Retinal pigment epithelial cell (primary cell): ENCODE measurements around the gene NXN.
A peak's percentile ranks its signal among the peaks of the same experiment; 100 is the strongest.

ENCODE experiments used
- DNase-seq: peaks from one replicate; pipeline ENCODE4 v3.0.0-alpha.2; 2010; ENCODE audit warnings: low read depth
- H3K4me3 ChIP-seq: 2 replicates; pipeline ENCODE4 v1.5.1; 2011; ENCODE audit warnings: mild to moderate bottlenecking, low read length, control low read depth, moderate library complexity
- TF ChIP-seq, protein P1 (sequence below): conservative IDR thresholded peaks from 2 replicates; pipeline ENCODE4 v1.5.1; 2011; ENCODE audit warnings: low read depth, low read length, control low read depth, inconsistent platforms

Gene NXN

DNA sequence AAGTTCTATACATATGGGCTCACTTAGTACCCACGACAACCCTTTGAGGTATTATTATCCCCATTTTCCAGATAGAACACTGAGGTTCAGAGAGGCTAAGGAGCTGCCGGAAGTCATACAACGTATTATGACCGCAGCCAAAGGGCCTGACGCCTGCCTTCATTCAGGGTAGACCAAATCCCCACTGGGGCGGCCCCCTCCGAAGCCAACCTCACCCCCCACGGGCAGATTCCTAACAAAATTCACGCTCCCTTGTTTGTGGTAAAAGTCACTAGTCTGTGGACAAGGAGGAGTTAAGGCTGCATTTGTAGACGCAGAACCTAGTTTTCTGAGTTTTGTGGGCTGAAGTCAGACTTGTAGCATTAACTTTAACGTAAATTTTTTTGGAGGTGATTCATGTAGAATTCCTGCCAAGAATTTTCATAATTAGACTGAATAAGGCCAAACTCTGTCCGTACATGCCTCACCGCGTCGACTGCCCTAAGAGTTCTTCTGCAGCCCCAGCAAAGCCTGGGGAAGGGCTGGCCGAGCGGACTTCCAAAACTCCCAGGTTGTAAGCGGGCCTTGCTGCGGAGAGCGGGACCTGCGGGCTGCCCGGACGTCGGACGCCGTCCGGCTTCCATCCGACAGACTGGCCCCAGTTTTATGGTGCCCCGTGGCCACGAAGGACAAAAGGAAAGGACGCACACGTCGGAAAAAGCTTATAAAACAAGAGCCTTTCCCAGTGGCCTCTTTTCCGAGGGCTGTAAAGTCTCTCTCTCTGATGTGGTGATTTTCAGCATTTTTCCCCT, 75.7 kb downstream of the NXN start:
- no peak overlapping the region for H3K4me3 ChIP-seq
- peak; percentile 89 for DNase-seq
- TF ChIP-seq, protein P1, sequence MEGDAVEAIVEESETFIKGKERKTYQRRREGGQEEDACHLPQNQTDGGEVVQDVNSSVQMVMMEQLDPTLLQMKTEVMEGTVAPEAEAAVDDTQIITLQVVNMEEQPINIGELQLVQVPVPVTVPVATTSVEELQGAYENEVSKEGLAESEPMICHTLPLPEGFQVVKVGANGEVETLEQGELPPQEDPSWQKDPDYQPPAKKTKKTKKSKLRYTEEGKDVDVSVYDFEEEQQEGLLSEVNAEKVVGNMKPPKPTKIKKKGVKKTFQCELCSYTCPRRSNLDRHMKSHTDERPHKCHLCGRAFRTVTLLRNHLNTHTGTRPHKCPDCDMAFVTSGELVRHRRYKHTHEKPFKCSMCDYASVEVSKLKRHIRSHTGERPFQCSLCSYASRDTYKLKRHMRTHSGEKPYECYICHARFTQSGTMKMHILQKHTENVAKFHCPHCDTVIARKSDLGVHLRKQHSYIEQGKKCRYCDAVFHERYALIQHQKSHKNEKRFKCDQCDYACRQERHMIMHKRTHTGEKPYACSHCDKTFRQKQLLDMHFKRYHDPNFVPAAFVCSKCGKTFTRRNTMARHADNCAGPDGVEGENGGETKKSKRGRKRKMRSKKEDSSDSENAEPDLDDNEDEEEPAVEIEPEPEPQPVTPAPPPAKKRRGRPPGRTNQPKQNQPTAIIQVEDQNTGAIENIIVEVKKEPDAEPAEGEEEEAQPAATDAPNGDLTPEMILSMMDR, result no peak

DNA sequence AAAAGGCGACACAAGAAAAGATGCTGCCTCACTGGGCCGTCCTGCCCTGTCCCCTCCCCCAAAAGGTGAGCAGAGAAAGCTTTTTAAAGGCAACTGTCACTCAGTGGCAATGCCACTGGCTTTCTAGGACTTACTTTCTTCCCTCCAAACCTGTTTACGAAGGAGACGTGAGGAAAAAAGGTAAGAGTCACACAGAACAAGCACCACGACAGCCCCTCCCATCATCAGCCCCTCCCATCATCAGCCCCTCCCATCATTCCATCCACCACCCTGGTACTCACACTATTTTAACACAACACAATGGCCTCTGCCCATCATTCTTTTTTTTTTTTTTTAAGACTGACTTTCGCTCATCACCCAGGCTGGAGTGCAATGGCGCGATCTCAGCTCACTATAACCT, 77.1 kb downstream of the NXN start:
- TF ChIP-seq, protein P1, result no peak

DNA sequence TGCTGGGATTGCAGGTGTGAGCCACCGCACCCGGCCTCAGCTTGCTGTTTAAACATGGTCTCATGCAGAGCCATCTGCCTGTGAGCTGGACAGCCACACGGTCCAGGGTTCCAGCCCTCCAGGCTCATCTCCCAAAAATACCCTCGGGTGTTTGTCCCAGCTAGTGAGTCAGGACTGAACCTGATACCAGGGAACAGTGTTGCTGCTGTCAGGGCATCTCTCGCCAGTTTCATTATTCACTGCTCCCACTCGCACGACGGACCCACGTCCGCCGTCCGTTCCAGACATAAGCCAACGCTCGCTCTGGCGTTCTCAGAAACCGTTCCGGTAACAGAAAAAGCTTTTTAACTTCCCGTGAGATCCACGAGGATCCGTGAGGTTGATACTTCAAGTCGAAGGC, 77.6 kb downstream of the NXN start:
- H3K4me3 ChIP-seq, result no peak overlapping the region
- TF ChIP-seq, protein P1, result no peak
- no peak for DNase-seq

More for the DNA sequence above, 77.1 kb downstream of the NXN start:
- DNase-seq, result no peak
- no peak overlapping the region for H3K4me3 ChIP-seq

DNA sequence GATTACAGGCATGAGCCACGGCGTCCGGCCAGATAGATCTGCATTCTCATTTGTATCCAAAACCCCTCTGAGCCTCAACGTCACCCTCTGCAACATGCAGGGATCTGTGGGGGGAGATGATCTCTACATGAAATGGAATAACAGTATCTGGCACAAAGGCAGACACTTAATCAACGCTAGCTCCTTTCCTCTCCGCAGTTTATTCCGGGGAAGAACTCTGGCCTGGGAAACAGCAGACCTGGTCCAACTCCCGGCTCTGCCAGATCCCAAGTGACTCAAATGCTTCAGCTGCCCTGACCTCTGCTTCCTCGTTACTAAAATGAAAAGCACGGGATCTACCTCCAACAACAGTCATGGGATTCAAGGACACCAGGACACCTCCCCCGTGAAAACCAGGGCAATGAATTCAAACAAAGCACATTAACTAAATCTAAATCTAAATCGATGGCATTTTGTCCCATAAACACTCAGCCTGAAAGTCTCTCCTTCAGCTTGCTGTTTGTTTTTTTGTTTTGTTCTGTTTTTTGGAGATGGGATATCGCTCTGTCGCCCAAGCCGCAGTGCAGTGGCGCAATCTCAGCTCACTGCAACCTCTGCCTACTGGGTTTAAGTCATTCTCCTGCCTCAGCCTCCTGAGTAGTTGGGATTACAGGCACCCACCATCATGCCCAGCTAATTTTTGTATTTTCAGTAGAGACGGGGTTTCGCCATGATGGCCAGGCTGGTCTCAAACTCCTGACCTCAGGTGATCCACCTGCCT, 78.2 kb downstream of the NXN start:
- TF ChIP-seq, protein P1, result no peak
- H3K4me3 ChIP-seq, result no peak overlapping the region
- DNase-seq, result no peak

DNA sequence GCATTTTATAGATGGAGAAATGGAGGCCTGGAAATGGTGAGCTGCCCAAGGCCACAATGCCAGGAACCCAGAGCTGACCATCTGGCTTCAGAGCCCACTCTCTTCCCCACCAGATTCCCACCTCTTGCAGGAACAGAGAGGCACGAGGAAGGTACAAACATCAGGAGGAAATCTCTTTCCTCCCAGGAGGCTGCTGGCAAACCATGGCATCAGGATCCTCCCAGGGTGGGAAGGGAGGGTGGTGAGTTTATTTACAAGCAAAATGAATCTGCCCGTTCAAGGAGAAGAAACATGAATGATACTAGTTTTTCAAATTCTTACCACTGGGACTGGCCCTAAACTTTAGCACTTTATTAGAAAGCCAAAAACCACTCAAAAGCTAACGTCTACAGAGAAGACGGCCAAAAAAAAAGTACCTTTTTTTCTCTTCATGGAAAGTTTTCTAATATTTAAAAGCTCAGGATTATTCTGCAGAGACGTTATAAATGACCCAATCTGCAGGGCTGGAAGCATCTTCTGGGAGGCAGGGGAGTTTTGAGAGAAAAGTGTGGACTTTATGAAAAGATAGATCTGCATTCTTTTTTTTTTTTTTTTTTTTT, 79.1 kb downstream of the NXN start:
- no peak overlapping the region for H3K4me3 ChIP-seq
- TF ChIP-seq, protein P1, result no peak
- DNase-seq, result no peak

DNA sequence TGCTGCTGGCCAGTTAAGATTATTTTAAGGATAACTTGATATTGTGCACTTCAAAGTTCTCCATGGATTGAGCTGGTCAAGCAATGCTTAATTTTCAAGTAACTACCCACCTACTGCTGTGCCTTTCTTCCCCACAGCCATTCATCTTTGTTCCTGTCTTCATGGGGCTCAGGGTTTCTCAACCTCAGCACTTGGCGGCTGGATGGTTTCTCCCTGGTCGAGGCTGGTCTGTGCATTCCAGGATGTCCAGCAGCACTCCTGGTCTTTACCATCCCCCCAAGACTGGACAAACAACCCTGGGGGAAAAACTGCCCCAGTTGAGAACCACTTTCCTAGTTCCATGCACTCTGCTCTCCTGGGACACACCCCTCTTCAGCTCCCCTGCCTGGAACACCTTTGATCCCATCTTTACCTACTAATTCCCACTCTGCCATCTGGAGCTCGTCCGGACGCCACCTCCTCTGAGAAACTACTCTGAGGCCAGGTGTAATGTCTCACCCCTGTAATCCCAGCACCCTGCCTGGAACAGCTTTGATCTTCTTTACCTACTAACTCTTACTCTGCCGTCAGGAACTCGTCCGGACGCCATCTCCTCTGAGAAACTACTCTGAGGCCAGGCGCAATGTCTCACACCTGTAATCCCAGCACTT, 81.5 kb downstream of the NXN start:
- H3K4me3 ChIP-seq, result no peak overlapping the region
- DNase-seq, result no peak
- TF ChIP-seq, protein P1, result no peak
